HEK293 (cell line): ENCODE results near the gene RASSF3.
A peak's percentile ranks its signal among the peaks of the same experiment; 100 is the strongest.

Source experiments
- KLF16 ChIP-seq: fragments of 450-650 bp; formaldehyde crosslinking; IDR thresholded peaks from 2 replicates; pipeline ENCODE4 v1.5.1; 2017; ENCODE audit warnings: missing biosample characterization, missing genetic modification characterization
- KLF7 ChIP-seq: fragments of 450-650 bp; formaldehyde crosslinking; IDR thresholded peaks from 2 replicates; pipeline ENCODE4 v1.5.1; 2016; ENCODE audit warnings: missing biosample characterization, missing genetic modification characterization, borderline replicate concordance
- OVOL3 ChIP-seq: fragments of 450-650 bp; formaldehyde crosslinking; IDR thresholded peaks from 2 replicates; pipeline ENCODE4 v1.5.1; 2016; ENCODE audit warnings: missing biosample characterization, missing genetic modification characterization
- YY1 ChIP-seq: fragments of 450-650 bp; formaldehyde crosslinking; IDR thresholded peaks from 2 replicates; pipeline ENCODE4 v1.5.1; 2018; ENCODE audit warnings: missing biosample characterization, missing genetic modification characterization
- YY2 ChIP-seq: fragments of 450-650 bp; formaldehyde crosslinking; IDR thresholded peaks from 2 replicates; pipeline ENCODE4 v1.5.1; 2016; ENCODE audit warnings: missing biosample characterization, missing genetic modification characterization
- ZBTB1 ChIP-seq: fragments of 450-650 bp; formaldehyde crosslinking; IDR thresholded peaks from 2 replicates; pipeline ENCODE4 v1.5.1; 2016; ENCODE audit warnings: missing biosample characterization, missing genetic modification characterization
- ZBTB20 ChIP-seq: fragments of 450-650 bp; formaldehyde crosslinking; IDR thresholded peaks from 2 replicates; pipeline ENCODE4 v1.5.1; 2016; ENCODE audit warnings: missing biosample characterization, missing genetic modification characterization
- ZNF10 ChIP-seq: fragments of 450-650 bp; formaldehyde crosslinking; IDR thresholded peaks from 2 replicates; pipeline ENCODE4 v1.5.1; 2017; ENCODE audit warnings: missing biosample characterization, missing genetic modification characterization
- ZNF138 ChIP-seq: fragments of 450-650 bp; formaldehyde crosslinking; IDR thresholded peaks from 2 replicates; pipeline ENCODE4 v1.5.1; 2016; ENCODE audit warnings: missing biosample characterization, missing genetic modification characterization, borderline replicate concordance
- ZNF184 ChIP-seq: fragments of 450-650 bp; IDR thresholded peaks from 2 replicates; pipeline ENCODE4 v1.5.1; 2018; ENCODE audit warnings: missing biosample characterization, mild to moderate bottlenecking, missing genetic modification characterization
- ZNF292 ChIP-seq: fragments of 450-650 bp; formaldehyde crosslinking; IDR thresholded peaks from 2 replicates; pipeline ENCODE4 v1.5.1; 2016; ENCODE audit warnings: low read depth, missing biosample characterization, missing genetic modification characterization, borderline replicate concordance
- ZNF341 ChIP-seq: fragments of 450-650 bp; formaldehyde crosslinking; IDR thresholded peaks from 2 replicates; pipeline ENCODE4; 2016; ENCODE audit warnings: low read depth, missing biosample characterization, missing genetic modification characterization
- ZNF391 ChIP-seq: fragments of 450-650 bp; formaldehyde crosslinking; IDR thresholded peaks from 2 replicates; pipeline ENCODE4 v1.5.1; 2016; ENCODE audit warnings: low read depth, missing biosample characterization, missing genetic modification characterization, borderline replicate concordance
- ZNF521 ChIP-seq: fragments of 450-650 bp; formaldehyde crosslinking; IDR thresholded peaks from 2 replicates; pipeline ENCODE4 v1.5.1; 2017; ENCODE audit warnings: missing biosample characterization, mild to moderate bottlenecking, missing genetic modification characterization
- ZNF621 ChIP-seq: fragments of 450-650 bp; formaldehyde crosslinking; IDR thresholded peaks from 2 replicates; pipeline ENCODE4 v1.5.1; 2017; ENCODE audit warnings: missing biosample characterization, missing genetic modification characterization
- ZNF670 ChIP-seq: fragments of 450-650 bp; formaldehyde crosslinking; IDR thresholded peaks from 2 replicates; pipeline ENCODE4 v1.5.1; 2016; ENCODE audit warnings: missing biosample characterization, missing genetic modification characterization, low read depth
- ZNF701 ChIP-seq: fragments of 450-650 bp; formaldehyde crosslinking; IDR thresholded peaks from 2 replicates; pipeline ENCODE4 v1.5.1; 2016; ENCODE audit warnings: missing biosample characterization, missing genetic modification characterization
- ZNF768 ChIP-seq: fragments of 450-650 bp; formaldehyde crosslinking; IDR thresholded peaks from 2 replicates; pipeline ENCODE4 v1.5.1; 2018; ENCODE audit warnings: missing biosample characterization, mild to moderate bottlenecking, missing genetic modification characterization
- ZNF776 ChIP-seq: fragments of 450-650 bp; formaldehyde crosslinking; IDR thresholded peaks from 2 replicates; pipeline ENCODE4 v1.5.0; 2017; ENCODE audit warnings: missing biosample characterization, missing genetic modification characterization, borderline replicate concordance
- ZNF837 ChIP-seq: fragments of 450-650 bp; formaldehyde crosslinking; IDR thresholded peaks from 2 replicates; pipeline ENCODE4 v1.5.1; 2016; ENCODE audit warnings: missing biosample characterization, missing genetic modification characterization
- TF ChIP-seq, protein P1 (sequence below): fragments of 450-650 bp; formaldehyde crosslinking; IDR thresholded peaks from 2 replicates; pipeline ENCODE4 v1.5.1; 2016; ENCODE audit warnings: missing biosample characterization, missing genetic modification characterization
- TF ChIP-seq, protein P2 (sequence below): fragments of 450-650 bp; formaldehyde crosslinking; IDR thresholded peaks from 2 replicates; pipeline ENCODE4 v1.5.1; 2017; ENCODE audit warnings: missing biosample characterization, missing genetic modification characterization
- TF ChIP-seq, protein P3 (sequence below): fragments of 450-650 bp; formaldehyde crosslinking; IDR thresholded peaks from 2 replicates; pipeline ENCODE4 v1.5.1; 2016; ENCODE audit warnings: missing biosample characterization, missing genetic modification characterization
- TF ChIP-seq, protein P4 (sequence below): fragments of 450-650 bp; formaldehyde crosslinking; IDR thresholded peaks from 2 replicates; pipeline ENCODE4 v1.5.1; 2017; ENCODE audit warnings: missing biosample characterization, missing genetic modification characterization
- TF ChIP-seq, protein P5 (sequence below): fragments of 450-650 bp; formaldehyde crosslinking; IDR thresholded peaks from 2 replicates; pipeline ENCODE4 v1.5.1; 2016; ENCODE audit warnings: missing biosample characterization, missing genetic modification characterization
- TF ChIP-seq, protein P6 (sequence below): fragments of 450-650 bp; formaldehyde crosslinking; IDR thresholded peaks from 2 replicates; pipeline ENCODE4 v1.5.0; 2017; ENCODE audit warnings: missing biosample characterization, missing genetic modification characterization, borderline replicate concordance
- TF ChIP-seq, protein P7 (sequence below): fragments of 450-650 bp; formaldehyde crosslinking; IDR thresholded peaks from 2 replicates; pipeline ENCODE4 v1.5.1; 2016; ENCODE audit warnings: missing biosample characterization, missing genetic modification characterization

The RASSF3 gene

DNA sequence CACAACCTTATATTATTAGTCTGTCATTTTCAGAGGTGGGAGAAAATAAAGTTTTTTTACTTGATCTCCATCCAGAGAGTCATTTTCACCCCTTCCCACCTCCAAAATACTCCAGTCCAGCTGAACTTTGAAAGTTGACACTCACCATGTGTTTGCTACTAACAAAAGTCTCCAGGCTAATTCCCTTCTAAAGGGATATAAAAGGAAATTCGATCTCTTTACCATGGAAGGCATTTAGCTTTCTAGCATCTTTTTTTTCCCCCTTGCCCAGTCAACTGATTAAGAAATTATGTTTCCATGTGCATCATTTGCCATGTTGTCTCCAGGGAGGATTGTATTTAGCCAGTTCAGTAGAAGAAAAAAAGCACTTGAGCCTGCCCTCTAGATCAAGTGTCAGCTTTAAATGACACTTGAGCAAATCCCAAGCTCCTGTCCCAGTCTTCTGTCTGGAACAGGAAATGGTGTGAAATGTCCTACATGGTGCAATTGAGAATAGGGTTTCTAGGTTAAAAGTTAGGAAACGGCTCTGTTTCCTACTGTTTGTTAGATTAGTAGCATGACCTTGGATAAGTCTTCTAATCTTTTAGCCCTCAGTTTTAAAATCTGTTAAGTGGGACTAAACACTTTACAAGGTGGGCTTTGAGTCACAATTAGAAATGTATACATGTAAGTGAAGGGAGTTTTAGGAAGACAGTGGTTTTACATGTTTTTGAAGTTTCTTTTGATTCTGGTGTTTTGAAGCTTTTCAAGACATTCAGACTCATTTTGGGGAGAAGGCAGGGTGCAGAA, 81.7 kb downstream of the RASSF3 start (continued):
- no peak for TF ChIP-seq YY1 (tag by site-specific recombination)
- no peak for TF ChIP-seq ZNF391 (tag by site-specific recombination)
- TF ChIP-seq, protein P1, sequence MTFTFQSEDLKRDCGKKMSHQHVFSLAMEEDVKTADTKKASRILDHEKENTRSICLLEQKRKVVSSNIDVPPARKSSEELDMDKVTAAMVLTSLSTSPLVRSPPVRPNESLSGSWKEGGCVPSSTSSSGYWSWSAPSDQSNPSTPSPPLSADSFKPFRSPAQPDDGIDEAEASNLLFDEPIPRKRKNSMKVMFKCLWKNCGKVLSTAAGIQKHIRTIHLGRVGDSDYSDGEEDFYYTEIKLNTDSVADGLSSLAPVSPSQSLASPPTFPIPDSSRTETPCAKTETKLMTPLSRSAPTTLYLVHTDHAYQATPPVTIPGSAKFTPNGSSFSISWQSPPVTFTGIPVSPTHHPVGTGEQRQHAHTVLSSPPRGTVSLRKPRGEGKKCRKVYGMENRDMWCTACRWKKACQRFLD (tag by site-specific recombination), result no peak
- 0 out of 2 replicates have a peak, but pooled peaks have one; percentile 54 for TF ChIP-seq ZNF184
- no peak for TF ChIP-seq YY2
- TF ChIP-seq ZBTB20 (tag by site-specific recombination), result peak; percentile 36
- TF ChIP-seq ZNF138, result no peak
- TF ChIP-seq ZNF521 (tag by site-specific recombination), result no peak
- TF ChIP-seq OVOL3 (tag by site-specific recombination), result no peak
- TF ChIP-seq KLF7 (tag by site-specific recombination), result no peak
- TF ChIP-seq ZNF768, result no peak
- TF ChIP-seq, protein P2, sequence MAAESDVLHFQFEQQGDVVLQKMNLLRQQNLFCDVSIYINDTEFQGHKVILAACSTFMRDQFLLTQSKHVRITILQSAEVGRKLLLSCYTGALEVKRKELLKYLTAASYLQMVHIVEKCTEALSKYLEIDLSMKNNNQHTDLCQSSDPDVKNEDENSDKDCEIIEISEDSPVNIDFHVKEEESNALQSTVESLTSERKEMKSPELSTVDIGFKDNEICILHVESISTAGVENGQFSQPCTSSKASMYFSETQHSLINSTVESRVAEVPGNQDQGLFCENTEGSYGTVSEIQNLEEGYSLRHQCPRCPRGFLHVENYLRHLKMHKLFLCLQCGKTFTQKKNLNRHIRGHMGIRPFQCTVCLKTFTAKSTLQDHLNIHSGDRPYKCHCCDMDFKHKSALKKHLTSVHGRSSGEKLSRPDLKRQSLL (tag by site-specific recombination), result 0 out of 2 replicates have a peak, but pooled peaks have one; percentile 30
- no peak for TF ChIP-seq ZNF621 (tag by site-specific recombination)
- TF ChIP-seq ZNF701, result no peak
- peak; percentile 98 for TF ChIP-seq ZNF10
- TF ChIP-seq ZBTB1, result no peak
- TF ChIP-seq ZNF837 (tag by site-specific recombination), result no peak
- TF ChIP-seq, protein P3, sequence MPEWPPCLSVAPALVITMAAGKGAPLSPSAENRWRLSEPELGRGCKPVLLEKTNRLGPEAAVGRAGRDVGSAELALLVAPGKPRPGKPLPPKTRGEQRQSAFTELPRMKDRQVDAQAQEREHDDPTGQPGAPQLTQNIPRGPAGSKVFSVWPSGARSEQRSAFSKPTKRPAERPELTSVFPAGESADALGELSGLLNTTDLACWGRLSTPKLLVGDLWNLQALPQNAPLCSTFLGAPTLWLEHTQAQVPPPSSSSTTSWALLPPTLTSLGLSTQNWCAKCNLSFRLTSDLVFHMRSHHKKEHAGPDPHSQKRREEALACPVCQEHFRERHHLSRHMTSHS (tag by site-specific recombination), result no peak
- TF ChIP-seq KLF16 (tag by site-specific recombination), result no peak
- TF ChIP-seq ZNF670 (tag by site-specific recombination), result no peak
- TF ChIP-seq, protein P4, sequence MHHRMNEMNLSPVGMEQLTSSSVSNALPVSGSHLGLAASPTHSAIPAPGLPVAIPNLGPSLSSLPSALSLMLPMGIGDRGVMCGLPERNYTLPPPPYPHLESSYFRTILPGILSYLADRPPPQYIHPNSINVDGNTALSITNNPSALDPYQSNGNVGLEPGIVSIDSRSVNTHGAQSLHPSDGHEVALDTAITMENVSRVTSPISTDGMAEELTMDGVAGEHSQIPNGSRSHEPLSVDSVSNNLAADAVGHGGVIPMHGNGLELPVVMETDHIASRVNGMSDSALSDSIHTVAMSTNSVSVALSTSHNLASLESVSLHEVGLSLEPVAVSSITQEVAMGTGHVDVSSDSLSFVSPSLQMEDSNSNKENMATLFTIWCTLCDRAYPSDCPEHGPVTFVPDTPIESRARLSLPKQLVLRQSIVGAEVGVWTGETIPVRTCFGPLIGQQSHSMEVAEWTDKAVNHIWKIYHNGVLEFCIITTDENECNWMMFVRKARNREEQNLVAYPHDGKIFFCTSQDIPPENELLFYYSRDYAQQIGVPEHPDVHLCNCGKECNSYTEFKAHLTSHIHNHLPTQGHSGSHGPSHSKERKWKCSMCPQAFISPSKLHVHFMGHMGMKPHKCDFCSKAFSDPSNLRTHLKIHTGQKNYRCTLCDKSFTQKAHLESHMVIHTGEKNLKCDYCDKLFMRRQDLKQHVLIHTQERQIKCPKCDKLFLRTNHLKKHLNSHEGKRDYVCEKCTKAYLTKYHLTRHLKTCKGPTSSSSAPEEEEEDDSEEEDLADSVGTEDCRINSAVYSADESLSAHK (tag by site-specific recombination), result peak; percentile 67
- TF ChIP-seq ZNF776 (tag by site-specific recombination), result no peak
- no peak for TF ChIP-seq ZNF341
- TF ChIP-seq, protein P5, sequence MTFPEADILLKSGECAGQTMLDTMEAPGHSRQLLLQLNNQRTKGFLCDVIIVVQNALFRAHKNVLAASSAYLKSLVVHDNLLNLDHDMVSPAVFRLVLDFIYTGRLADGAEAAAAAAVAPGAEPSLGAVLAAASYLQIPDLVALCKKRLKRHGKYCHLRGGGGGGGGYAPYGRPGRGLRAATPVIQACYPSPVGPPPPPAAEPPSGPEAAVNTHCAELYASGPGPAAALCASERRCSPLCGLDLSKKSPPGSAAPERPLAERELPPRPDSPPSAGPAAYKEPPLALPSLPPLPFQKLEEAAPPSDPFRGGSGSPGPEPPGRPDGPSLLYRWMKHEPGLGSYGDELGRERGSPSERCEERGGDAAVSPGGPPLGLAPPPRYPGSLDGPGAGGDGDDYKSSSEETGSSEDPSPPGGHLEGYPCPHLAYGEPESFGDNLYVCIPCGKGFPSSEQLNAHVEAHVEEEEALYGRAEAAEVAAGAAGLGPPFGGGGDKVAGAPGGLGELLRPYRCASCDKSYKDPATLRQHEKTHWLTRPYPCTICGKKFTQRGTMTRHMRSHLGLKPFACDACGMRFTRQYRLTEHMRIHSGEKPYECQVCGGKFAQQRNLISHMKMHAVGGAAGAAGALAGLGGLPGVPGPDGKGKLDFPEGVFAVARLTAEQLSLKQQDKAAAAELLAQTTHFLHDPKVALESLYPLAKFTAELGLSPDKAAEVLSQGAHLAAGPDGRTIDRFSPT (tag by site-specific recombination), result peak; percentile 62; the same call in 1 of the 2 replicates
- TF ChIP-seq, protein P6, sequence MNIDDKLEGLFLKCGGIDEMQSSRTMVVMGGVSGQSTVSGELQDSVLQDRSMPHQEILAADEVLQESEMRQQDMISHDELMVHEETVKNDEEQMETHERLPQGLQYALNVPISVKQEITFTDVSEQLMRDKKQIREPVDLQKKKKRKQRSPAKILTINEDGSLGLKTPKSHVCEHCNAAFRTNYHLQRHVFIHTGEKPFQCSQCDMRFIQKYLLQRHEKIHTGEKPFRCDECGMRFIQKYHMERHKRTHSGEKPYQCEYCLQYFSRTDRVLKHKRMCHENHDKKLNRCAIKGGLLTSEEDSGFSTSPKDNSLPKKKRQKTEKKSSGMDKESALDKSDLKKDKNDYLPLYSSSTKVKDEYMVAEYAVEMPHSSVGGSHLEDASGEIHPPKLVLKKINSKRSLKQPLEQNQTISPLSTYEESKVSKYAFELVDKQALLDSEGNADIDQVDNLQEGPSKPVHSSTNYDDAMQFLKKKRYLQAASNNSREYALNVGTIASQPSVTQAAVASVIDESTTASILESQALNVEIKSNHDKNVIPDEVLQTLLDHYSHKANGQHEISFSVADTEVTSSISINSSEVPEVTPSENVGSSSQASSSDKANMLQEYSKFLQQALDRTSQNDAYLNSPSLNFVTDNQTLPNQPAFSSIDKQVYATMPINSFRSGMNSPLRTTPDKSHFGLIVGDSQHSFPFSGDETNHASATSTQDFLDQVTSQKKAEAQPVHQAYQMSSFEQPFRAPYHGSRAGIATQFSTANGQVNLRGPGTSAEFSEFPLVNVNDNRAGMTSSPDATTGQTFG (tag by site-specific recombination), result no peak
- TF ChIP-seq, protein P7, sequence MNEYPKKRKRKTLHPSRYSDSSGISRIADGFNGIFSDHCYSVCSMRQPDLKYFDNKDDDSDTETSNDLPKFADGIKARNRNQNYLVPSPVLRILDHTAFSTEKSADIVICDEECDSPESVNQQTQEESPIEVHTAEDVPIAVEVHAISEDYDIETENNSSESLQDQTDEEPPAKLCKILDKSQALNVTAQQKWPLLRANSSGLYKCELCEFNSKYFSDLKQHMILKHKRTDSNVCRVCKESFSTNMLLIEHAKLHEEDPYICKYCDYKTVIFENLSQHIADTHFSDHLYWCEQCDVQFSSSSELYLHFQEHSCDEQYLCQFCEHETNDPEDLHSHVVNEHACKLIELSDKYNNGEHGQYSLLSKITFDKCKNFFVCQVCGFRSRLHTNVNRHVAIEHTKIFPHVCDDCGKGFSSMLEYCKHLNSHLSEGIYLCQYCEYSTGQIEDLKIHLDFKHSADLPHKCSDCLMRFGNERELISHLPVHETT (tag by site-specific recombination), result no peak
- no peak for TF ChIP-seq ZNF292 (tag by site-specific recombination)
